ENCODE results near the gene NCOA1. TPM values are rescaled to one million over a fixed set of nuclear protein-coding genes. Genes with fewer than 3 reads are reported as not detected.

NCOA1 gene
- polyA plus RNA-seq, 1 donor (not counting 4 experiments of a cell fraction or from before 2014, with no cell fraction given) = 5.0 TPM

DNA sequence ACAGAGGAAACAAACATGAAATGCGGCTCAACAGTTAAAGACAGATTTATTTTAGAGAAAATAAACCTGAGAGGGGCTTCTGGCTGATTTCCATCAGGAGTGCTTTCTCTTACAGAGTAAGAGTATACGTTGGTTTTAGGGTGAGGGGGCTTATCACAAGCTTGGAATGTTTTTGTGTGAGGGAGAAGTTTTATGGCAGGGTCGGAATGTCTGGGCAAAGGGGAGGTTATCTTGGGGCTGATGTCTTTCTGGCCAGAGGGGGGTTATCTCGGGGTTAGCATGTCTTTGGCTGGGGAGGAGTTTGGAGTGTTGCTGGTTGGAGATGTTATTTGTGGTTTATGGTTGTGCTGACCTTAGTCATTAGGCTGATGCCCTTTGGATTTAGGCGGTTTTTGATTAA lies 280.0 kb downstream of the NCOA1 start:
- H2AFZ ChIP-seq (ENCODE audit: control insufficient read depth, low read length) = no peak overlapping the region
- no peaks in the 10 kb centered on the region for H3K27me3 ChIP-seq (ENCODE audit: control insufficient read depth, extremely low read depth, insufficient read depth, low read length)
- TF ChIP-seq, protein P1, sequence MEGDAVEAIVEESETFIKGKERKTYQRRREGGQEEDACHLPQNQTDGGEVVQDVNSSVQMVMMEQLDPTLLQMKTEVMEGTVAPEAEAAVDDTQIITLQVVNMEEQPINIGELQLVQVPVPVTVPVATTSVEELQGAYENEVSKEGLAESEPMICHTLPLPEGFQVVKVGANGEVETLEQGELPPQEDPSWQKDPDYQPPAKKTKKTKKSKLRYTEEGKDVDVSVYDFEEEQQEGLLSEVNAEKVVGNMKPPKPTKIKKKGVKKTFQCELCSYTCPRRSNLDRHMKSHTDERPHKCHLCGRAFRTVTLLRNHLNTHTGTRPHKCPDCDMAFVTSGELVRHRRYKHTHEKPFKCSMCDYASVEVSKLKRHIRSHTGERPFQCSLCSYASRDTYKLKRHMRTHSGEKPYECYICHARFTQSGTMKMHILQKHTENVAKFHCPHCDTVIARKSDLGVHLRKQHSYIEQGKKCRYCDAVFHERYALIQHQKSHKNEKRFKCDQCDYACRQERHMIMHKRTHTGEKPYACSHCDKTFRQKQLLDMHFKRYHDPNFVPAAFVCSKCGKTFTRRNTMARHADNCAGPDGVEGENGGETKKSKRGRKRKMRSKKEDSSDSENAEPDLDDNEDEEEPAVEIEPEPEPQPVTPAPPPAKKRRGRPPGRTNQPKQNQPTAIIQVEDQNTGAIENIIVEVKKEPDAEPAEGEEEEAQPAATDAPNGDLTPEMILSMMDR (optimal IDR thresholded peaks at IDR 0.05 in 1 of 3, IDR thresholded peaks at IDR 0.05 in 1 of 3, conservative IDR thresholded peaks at IDR 0.05 in 1 of 3; ENCODE audit: extremely low read depth in 1 of 3, insufficient read depth in 2 of 3, low read length in 3 of 3) = no peak
- no peak for TF ChIP-seq EZH2 (IDR thresholded peaks at IDR 0.05; ENCODE audit: low read length)
- dilution Hi-C loops (cut with MboI; ENCODE audit: extremely low pct_ligation_motif_present, low sequenced_read_pairs) = no loop called here
- no peaks in the 10 kb centered on the region for H3K79me2 ChIP-seq (ENCODE audit: control insufficient read depth, insufficient read depth, low read length)
- no peaks in the 10 kb centered on the region for H3K9me1 ChIP-seq (ENCODE audit: control insufficient read depth, extremely low read depth, insufficient read depth, low read length)
- H3K36me3 ChIP-seq (ENCODE audit: control insufficient read depth in 2 of 2, extremely low read depth in 1 of 2, insufficient read depth in 2 of 2, low read length in 2 of 2) = no peaks in the 10 kb centered on the region
- no peak overlapping the region for H3K9ac ChIP-seq (ENCODE audit: control insufficient read depth, extremely low read depth, insufficient read depth, low read length)
- no peak overlapping the region for H3K27ac ChIP-seq (ENCODE audit: control insufficient read depth, insufficient read depth, low read length)
- DNase-seq (ENCODE audit: low read depth, low spot score) (no peak), FAIRE-seq (no peak)
- H3K4me1 ChIP-seq (ENCODE audit: control insufficient read depth, extremely low read depth, insufficient read depth, low read length) = no peaks in the 10 kb centered on the region
- H3K4me3 ChIP-seq (ENCODE audit: control insufficient read depth in 2 of 3, extremely low read depth in 1 of 3, insufficient read depth in 2 of 3, low read depth in 1 of 3, low read length in 3 of 3) = no peak overlapping the region
- H3K9me3 ChIP-seq (ENCODE audit: control insufficient read depth, low read depth, low read length) = no peaks in the 10 kb centered on the region
- no peaks in the 10 kb centered on the region for H4K20me1 ChIP-seq (ENCODE audit: control insufficient read depth, extremely low read depth, insufficient read depth, low read length)
- H3K4me2 ChIP-seq (ENCODE audit: control insufficient read depth, extremely low read depth, insufficient read depth, low read depth, low read length) = no peak overlapping the region

DNA sequence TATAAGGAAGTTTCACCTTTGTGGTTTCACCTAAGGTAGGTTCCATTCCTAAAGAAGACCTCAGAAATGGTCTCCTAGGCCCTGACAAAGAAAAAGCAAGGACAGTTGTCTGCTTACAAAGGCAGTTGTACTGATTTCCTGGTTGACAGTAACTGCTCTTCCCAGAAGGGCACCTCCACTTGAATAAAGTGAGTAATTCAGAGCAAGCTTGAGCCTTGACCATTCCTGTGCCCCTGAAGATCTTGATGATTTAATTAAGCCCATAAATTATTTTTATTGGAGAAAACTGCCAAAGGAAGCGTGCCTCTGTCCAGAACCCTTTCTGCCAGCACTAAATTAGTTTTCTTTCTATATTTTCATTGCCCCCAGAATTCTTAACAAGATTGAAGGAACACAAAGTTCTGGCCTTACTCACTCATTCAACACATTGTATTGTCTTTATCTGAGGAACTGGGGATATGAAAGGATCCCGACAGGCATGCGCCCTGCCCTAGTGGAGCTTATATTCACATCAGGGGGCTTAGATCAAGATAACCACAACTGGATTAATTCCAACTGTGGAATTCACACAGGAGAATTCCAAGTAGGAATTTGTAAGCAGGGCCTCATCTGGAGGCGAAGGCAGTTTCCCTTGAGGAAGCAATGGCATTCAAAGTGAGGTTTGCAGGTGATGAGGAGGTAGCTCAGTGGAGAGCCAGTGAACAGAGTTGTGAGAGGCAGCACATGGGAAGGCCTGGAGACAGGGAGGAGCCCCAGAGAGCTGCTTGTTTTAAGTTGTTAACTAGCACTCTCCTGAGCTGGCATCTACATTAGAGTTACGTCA lies 280.9 kb downstream of the NCOA1 start:
- H3K4me2 ChIP-seq (ENCODE audit: control insufficient read depth, extremely low read depth, insufficient read depth, low read depth, low read length) = no peak overlapping the region
- no peak overlapping the region for H3K27ac ChIP-seq (ENCODE audit: control insufficient read depth, insufficient read depth, low read length)
- DNase-seq (ENCODE audit: low read depth, low spot score) (no peak), FAIRE-seq (no peak)
- TF ChIP-seq, protein P1 (optimal IDR thresholded peaks at IDR 0.05 in 1 of 3, IDR thresholded peaks at IDR 0.05 in 1 of 3, conservative IDR thresholded peaks at IDR 0.05 in 1 of 3; ENCODE audit: extremely low read depth in 1 of 3, insufficient read depth in 2 of 3, low read length in 3 of 3) = no peak
- no peak for TF ChIP-seq EZH2 (IDR thresholded peaks at IDR 0.05; ENCODE audit: low read length)
- H3K36me3 ChIP-seq (ENCODE audit: control insufficient read depth in 2 of 2, extremely low read depth in 1 of 2, insufficient read depth in 2 of 2, low read length in 2 of 2) = no peaks in the 10 kb centered on the region
- no peaks in the 10 kb centered on the region for H3K9me3 ChIP-seq (ENCODE audit: control insufficient read depth, low read depth, low read length)
- no peak overlapping the region for H2AFZ ChIP-seq (ENCODE audit: control insufficient read depth, low read length)
- dilution Hi-C loops (cut with MboI; ENCODE audit: extremely low pct_ligation_motif_present, low sequenced_read_pairs) = no loop called here
- no peaks in the 10 kb centered on the region for H4K20me1 ChIP-seq (ENCODE audit: control insufficient read depth, extremely low read depth, insufficient read depth, low read length)
- no peak overlapping the region for H3K9ac ChIP-seq (ENCODE audit: control insufficient read depth, extremely low read depth, insufficient read depth, low read length)
- H3K79me2 ChIP-seq (ENCODE audit: control insufficient read depth, insufficient read depth, low read length) = no peaks in the 10 kb centered on the region
- H3K4me3 ChIP-seq (ENCODE audit: control insufficient read depth in 2 of 3, extremely low read depth in 1 of 3, insufficient read depth in 2 of 3, low read depth in 1 of 3, low read length in 3 of 3) = no peak overlapping the region
- no peaks in the 10 kb centered on the region for H3K9me1 ChIP-seq (ENCODE audit: control insufficient read depth, extremely low read depth, insufficient read depth, low read length)
- no peaks in the 10 kb centered on the region for H3K27me3 ChIP-seq (ENCODE audit: control insufficient read depth, extremely low read depth, insufficient read depth, low read length)
- H3K4me1 ChIP-seq (ENCODE audit: control insufficient read depth, extremely low read depth, insufficient read depth, low read length) = no peaks in the 10 kb centered on the region

All from keratinocyte (primary cell).